GM21367 (cell line): ENCODE data around the gene SOD3.

Source experiments
- ATAC-seq: cut with Tn5 transposase; IDR thresholded peaks from one replicate; pipeline ENCODE4 v1.9.1; 2021; ENCODE audit not compliant: unreplicated experiment

SOD3 gene

DNA sequence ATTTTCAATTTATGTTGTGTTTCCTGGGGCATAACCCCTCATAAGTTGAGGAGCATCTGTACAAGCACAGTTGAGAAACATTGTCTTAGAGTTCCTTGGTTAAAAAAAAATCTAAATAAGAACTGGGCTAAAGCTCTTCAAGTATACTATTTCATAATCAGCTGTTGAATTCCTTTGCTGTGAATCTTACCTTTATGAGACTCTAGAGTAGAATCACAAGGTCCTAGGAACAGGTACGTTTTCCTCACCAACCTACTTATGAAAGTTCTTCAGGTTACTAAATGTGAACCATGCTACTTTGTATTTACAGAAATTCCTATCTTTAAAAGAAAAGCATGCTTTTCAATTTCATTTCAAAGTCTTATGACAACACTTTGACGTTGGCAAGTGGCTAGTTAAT, 20.9 kb upstream of the SOD3 start:
- no peak for ATAC-seq

DNA sequence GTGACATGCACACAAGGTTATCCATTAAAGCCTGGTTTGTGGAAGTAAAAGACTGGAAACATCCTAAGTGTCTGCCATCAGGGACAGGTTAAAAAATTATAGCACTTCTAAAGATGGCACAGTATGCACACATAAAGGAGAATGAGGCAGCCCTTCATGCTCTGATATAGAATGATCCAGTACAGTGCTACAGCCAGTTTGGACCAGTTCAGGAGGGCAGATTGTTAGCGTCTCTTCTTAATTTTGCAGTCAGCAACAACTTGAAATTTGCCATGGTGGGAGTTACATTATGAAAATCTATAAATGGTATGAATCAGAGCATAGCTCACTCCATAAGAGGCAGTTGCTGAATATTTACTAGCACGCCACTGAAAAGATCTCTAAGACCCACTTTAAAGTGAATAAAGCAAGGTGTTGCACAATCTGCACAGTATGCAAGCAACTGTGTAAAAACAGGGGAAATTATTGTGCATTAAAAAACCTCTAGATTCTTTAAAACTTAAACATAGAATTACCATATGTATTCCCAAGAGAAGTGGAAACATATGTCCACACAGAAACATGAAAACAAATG, 20.3 kb upstream of the SOD3 start:
- ATAC-seq = no peak

DNA sequence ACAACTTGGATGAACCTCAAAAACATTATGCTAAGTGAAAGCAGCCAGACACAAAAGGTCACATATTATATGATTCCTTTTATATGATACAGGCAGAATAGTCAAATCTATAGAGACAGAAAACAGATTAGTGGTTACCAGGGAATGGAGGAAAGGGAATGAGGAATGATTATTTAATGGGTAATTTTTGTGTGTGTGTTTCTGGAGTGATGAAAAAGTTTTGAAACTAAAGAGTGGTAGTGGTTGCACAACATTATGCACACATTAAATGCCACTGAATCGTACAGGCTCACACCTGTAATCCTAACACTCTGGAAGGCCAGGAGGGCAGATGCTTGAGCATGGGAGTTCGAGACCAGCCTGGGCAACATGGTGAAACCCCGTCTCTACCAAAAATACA, 19.6 kb upstream of the SOD3 start:
- ATAC-seq = no peak

DNA sequence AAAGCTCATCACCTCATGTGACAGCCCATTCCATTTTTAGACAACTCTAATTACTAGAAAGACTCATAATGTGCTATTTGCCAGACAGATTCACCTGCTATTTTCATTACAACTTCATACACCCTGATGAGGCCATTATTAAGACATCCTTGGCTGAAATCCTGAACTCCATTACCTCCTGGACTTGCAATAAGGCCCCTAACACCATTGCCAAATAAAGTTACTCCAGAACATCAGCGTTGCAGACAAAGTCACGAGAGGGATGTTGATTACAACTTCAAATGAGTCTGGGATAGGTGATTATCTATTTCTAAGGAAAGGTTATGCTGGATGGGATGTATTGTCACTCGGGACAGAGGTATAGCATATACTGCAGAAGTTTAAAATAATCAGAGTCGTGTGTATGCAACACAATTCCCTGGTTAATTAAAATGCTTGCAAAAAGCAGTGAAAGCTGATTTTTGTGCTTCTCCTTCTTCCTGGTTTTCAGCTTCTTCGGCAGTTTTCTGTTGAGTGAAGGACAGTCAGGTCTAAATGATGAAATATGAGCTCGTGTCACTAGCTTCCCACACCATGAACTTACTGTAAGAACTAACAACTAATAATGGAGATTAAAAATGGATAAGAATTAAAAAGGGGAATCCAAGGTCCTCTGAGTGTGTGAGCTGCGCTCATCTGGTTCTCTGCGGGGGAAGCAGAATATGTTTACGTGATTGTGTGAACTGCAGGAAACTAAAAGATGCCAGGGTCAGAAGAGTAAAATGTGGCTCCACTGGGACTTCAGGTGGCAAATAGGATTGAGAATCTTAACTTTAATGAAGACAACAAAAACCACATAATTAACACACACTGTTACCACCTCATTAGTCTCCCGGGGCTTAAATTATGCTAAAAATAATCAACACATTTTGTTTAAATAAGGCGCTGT, 17.6 kb upstream of the SOD3 start:
- ATAC-seq = no peak

DNA sequence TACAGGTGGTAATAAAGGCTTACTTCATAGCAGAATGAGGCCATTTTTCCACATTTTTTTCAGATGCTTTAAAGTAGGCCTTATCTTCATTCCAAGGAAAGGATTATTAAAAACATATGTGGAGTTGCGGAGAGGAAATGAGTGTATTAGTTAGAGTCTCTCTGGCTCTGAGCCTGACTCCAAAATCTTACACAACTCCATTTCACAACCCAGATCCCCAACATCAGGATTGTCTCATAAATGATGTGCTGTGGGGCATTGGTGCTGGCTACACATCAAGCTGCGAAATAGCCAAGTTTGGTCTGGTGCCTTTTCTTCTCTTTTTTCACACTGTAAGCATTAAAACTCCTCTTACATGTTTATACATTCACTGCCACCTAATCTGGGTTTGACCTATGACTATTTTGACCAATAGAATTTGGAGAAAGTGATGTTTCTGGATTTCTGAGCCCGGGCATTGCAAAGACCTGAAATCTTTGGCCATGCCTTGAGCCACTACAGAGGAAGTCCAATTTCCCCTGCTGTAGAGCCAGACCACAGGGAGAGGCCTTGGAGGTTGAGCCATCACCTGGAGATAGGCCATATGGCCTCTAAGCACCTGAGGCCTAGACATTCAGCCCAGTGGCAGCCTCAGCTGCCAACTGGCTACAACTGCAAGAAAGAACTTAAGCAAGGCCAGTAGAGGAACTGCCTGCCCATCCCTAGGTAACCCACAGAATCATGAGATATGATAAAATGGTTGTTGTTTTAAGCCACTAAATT, 16.7 kb upstream of the SOD3 start:
- no peak for ATAC-seq

DNA sequence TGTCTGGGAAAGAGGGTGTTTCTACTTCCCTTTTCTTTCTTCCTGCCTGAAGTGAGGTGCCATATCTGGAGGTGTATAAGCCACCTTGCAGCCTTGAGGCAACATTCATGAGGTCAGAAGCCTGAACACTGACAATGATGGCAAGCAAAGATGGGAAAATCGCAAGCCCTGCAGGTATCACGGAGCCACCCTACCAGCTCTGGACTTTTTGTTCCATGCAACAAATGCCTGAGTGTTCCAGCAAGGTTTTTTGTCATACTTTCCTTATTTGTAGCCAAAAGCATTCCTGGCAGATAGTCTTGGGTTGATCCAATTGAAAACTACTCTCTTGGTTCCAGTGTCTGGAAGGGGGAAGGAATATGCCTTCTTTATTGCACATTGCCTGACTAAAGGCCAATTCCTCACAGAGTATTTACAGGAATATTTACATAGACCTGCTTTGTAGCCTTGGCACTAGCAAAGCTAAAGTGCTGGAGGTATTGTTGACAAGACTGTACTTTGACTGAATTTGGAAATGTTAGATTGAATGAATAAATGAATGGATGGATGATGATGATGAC, 14.4 kb upstream of the SOD3 start:
- ATAC-seq = no peak

DNA sequence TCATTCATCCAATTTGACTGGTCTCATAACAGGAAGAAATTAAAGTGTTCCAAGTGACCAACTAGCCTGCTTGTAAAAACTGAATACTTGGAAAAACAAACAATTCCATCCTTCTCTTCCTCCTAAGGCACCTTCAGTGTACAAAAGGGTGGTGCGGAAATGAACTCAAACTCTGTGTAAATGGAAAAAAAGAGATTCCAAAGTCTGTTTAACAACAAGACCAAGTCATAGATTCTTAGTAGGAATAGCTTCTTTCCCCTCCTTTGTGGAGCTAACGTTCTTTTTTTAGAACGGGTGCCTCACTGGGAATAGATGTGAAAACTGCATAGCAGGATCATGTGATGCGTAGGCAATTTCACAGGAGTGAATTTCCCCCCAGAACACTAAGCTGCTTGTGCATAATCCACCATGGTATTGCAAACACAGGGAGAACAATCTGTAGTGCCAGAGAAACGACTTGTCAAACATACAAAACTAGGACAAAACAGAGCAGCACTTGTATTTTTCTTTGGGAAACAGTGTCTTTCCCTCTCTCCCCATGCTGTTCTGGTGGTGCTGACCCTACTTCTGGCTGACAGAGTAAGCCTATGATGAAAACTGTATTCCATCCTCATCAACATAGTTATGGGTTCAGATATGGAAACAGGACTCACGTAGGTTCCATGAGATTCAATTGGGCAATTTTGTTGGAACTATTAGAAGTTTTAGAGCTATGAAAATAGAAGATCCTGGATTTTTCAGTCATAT, 13.2 kb upstream of the SOD3 start:
- no peak for ATAC-seq

DNA sequence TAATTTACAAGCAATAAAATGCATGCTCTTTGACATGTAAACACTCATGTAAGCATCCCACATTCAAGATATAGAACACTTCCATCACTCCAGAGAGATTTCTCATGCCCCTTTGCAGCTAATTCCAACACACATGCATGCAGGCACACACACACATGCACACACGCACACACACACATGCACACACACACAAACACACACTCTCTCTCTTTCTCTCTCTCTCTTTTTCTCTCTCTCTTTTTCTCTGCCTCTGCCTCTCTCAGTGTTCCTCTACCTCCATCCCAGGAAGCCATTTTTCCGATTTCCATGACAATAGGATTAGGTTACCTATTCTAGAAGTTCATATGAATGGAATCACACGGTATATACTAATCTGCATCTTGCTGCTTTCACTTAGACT, 11.9 kb upstream of the SOD3 start:
- no peak for ATAC-seq

DNA sequence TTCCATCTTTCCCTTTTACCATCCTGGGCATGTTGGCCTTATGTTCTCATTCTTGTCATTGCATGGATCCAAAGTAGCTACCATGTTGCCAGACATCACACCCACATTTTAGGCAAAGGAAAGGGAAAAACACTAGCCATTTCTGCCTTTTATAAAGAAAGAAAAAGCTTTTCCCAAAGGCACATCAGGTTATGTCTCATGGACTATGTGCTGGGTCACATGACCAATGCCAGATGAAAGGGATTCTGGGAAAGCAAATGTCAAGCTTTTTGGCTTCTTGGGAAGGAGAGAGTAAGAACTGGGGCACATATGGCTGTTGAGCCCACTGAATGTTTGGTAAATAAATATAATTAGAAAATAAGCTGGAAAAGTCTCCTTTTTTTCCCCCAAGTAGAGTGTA, 4.3 kb upstream of the SOD3 start:
- ATAC-seq = no peak

DNA sequence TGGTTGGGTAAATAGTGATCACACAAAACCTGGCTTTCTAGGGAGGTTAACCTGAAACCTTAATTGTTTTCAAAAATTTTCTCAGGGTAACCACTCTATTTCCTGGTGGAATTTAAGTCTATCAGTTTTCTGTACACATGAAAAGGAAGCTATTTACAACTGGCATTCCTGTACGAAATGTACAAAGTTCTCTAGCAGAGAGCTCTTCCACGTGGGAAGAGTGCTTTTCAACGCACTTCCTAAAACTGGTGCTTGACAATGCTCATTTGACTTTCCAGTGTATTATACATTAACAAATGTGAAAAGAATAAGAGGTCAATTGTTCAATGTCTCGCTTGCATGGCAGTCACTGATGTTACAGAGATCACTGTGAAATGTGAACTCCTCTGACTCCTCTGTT, 2.8 kb upstream of the SOD3 start:
- ATAC-seq = no peak

DNA sequence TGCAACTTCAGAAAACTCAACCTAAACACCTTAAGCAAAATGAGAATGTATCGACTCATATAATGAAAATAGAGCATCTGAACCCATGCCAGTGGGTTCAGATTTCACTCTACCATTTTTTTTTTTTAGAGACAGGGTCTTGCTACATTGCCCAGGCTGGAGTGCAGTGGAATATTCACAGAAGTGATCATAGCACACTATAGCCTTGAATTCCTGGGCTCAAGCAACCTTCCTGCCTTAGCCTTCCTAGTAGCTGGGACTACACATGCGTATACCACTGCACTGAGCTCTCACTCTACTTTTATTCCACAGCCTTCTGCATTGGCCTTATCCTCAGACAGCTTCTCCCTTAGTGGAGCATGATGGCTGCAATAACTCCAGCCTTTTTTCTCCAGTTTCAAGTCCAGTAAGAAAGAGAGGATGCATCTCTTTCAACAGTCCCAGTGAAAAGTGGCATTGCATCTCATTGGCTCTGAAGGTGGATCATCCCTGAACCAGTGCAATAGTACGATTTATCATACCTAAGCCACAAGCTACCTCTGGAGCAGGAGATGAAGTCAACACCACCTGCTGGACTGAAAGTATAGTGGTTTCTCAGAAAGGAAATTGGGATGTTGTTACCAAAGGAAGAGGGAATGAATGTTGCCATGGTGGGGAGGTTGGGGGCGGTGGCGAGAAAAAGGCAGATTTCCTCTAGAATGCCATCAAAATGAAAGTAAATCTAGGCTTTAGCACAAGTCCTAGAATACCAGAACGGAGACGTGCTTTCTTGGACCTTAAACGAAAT, 2.0 kb upstream of the SOD3 start:
- no peak for ATAC-seq

DNA sequence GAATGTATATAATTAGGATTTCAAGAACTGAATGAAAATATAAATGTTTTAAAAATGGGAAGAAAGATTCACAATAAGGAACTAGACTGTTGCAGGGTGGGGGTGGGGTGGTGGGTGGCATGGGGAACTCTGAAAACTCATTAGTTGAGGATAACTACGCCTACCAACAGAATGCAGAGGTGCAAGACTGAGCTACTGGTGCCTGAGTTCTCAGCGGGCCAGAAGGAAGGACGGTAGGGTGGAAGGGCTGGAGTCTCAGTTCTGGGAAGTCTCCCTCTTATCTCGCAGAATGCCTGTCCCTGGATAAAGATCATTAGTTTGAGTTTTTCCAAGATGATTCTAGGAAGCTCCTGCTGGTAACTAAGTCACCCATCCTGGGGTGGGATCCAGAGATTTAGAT, 1.3 kb upstream of the SOD3 start:
- no peak for ATAC-seq

DNA sequence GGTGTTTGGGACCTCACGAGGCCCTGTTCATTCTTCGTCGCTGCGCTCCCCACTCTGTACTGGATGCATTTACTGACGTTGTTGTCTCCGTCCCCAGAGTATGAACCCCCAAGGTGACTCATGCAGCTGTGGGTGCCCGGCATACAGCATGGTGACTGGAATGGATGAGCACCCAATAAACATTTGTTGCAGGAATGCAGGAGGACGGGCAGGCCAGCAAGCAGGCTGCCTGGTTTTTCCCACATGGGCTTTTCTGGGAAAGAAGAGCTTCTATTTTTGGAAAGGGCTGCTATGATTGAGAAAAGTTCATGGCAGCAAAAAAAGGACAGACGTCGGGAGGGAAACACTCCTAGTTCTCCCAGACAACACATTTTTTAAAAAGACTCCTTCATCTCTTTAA, 893 bp upstream of the SOD3 start:
- no peak for ATAC-seq

DNA sequence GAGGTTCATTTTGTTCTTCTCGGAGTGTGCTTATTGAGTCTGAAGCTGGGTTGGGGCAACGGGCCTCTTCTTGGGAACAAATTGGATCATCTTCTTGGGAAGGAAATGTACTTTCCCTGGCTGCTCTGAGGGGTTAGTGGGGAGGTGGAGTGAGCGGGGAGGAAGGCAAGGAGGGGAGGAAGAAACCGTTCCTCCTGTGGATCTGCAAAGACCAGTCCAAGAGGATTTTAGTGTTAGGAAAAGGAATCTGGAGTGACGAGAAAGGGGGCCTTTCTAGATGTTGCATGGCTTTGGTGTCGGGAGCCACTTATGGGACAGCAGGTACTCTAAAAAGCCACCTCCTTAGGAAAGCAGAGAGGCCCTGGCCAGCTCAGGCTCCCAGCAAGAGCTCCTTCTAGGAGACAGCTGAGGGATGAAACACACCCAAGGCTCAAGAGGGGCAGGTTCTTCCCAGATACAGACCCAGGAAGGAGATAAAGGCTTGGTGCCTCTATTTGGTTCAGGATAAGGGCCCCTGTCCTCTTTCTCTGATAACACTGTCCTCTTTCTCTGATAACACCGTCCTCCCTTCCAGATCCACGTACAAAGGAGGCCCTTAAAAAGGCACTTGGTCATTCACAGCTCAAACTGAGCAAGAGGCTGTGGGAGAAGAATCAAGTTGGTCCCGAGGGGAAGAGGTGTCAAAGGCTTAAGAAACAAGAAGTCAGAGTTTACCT, 451 bp downstream of the SOD3 start:
- ATAC-seq = no peak

DNA sequence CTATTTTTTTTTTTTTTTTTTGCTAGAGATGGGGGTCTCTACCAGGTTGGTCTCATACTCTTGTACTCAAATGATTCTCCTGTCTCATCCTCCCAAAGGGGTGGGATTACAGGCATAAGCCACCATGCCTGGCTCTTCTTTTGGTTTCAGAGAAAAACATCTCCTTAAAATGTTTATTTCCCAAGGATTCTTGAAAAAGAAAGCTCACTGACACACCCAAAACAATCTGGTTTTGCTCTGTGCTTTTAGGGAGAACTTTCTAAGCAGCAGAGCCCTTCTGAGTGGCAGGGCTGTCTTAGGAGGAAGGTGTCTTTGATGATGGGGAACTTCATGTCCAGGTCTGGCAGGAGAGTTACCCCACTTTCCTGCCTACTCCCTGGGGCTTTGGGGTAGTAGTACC, 1.2 kb downstream of the SOD3 start:
- ATAC-seq = no peak

DNA sequence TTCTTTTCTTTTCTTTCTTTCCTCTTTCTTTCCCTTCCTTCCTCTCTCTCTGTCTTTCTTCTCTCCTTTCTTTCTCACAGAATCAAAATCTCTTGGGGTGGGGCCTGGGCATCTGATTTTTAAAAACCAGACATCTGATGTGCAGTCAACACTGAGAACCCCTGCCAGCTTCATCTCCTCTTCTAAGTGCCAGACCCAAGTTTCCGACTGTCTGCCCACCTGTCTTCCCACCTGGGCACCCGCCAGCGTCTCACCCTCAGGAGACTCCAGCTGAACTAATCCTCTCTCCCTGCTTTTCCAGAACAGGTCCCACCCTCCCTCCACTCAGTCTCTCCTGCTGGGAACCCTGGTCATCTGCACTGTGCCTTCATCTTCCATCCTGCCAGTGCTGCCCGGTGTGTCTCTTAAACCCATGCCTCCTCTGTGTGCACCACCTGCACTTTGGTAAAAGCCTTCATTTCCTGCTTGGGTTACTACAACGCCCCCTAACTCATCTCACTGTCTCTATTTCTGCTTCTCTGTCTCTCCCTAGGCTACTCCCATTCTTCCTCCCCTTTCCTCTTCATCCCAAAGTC, 2.8 kb downstream of the SOD3 start:
- no peak for ATAC-seq

DNA sequence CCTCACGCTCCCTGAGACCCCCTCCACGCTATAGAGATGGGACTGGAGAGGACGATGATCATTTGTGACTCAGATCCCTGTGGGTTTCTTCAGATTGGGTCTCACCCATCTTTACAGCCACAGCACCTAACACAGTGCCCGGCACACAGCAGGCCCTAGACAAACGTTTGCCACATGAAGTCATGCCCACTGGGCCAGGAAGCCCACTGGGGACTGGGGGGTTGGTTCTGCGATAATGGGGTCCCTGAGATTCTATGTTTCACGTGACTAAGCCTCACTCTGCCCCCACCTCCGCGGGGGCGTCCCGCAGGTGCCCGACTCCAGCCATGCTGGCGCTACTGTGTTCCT, 3.8 kb downstream of the SOD3 start:
- no peak for ATAC-seq

DNA sequence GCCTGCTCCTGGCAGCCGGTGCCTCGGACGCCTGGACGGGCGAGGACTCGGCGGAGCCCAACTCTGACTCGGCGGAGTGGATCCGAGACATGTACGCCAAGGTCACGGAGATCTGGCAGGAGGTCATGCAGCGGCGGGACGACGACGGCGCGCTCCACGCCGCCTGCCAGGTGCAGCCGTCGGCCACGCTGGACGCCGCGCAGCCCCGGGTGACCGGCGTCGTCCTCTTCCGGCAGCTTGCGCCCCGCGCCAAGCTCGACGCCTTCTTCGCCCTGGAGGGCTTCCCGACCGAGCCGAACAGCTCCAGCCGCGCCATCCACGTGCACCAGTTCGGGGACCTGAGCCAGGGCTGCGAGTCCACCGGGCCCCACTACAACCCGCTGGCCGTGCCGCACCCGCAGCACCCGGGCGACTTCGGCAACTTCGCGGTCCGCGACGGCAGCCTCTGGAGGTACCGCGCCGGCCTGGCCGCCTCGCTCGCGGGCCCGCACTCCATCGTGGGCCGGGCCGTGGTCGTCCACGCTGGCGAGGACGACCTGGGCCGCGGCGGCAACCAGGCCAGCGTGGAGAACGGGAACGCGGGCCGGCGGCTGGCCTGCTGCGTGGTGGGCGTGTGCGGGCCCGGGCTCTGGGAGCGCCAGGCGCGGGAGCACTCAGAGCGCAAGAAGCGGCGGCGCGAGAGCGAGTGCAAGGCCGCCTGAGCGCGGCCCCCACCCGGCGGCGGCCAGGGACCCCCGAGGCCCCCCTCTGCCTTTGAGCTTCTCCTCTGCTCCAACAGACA, 4.4 kb downstream of the SOD3 start:
- no peak for ATAC-seq
